LNCaP clone FGC (cell line): ENCODE results near the gene CACNA1B.

Source experiments
- DNase-seq: peaks from one replicate; pipeline ENCODE4 v3.0.0-alpha.2; 2011; ENCODE audit warnings: low read depth
- H3K4me3 ChIP-seq: 2 replicates; pipeline ENCODE4 v1.5.1; 2011; ENCODE audit warnings: mild to moderate bottlenecking, low read depth, low read length, control low read depth
- CTCF ChIP-seq: IDR thresholded peaks from 2 replicates; pipeline ENCODE4 v1.5.1; 2012; ENCODE audit warnings: mild to moderate bottlenecking; ENCODE audit not compliant: control insufficient read depth, insufficient read depth; ENCODE audit errors: extremely low read depth

Gene CACNA1B

DNA sequence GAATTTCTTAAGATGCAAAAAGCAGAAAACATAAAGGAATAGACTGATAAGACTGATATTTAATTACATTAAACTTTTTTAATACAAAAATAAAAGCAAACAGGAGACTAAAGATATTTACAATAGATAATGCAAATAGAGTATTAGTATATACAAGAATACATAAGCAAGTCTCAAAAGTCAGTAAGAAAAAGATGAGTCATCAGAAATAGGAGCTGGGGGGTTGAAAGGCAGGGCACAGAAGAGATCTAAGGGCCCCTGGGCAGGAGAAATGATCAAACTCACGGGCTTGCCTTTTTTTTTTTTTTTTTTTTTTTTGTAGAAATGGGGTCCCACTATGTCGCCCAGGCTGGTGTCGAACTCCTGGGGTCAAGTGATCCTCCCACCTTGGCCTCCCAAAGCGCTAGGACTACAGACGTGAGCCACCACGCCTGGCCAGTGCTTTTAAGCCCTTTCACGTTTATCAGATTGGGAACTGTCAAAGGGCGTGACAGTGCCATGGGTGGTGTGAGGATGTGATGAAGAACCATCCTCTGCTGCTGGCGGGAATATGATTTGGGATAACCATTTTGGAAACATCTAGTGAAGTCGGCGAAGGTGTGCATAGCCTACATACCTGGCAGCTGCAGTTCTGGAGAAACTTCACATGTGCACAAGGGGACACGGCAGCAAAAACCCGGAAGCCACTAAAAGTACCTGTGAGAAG lies 126.1 kb downstream of the CACNA1B start:
- DNase-seq = no peak
- TF ChIP-seq CTCF = no peak
- H3K4me3 ChIP-seq = no peak overlapping the region

- TF ChIP-seq CTCF = no peak
- H3K4me3 ChIP-seq = no peak overlapping the region
- DNase-seq = no peak
Observed at GRCh38 chr9:138006576-138007233, 129.1 kb downstream of the CACNA1B start.

GRCh38 chr9:138007566-138007917 lies 130.0 kb downstream of the CACNA1B start:
- DNase-seq = no peak
- TF ChIP-seq CTCF = no peak
- H3K4me3 ChIP-seq = no peak overlapping the region

- no peak for DNase-seq
- no peak overlapping the region for H3K4me3 ChIP-seq
- no peak for TF ChIP-seq CTCF
Observed at GRCh38 chr9:138007918-138008841, 130.6 kb downstream of the CACNA1B start.

DNA sequence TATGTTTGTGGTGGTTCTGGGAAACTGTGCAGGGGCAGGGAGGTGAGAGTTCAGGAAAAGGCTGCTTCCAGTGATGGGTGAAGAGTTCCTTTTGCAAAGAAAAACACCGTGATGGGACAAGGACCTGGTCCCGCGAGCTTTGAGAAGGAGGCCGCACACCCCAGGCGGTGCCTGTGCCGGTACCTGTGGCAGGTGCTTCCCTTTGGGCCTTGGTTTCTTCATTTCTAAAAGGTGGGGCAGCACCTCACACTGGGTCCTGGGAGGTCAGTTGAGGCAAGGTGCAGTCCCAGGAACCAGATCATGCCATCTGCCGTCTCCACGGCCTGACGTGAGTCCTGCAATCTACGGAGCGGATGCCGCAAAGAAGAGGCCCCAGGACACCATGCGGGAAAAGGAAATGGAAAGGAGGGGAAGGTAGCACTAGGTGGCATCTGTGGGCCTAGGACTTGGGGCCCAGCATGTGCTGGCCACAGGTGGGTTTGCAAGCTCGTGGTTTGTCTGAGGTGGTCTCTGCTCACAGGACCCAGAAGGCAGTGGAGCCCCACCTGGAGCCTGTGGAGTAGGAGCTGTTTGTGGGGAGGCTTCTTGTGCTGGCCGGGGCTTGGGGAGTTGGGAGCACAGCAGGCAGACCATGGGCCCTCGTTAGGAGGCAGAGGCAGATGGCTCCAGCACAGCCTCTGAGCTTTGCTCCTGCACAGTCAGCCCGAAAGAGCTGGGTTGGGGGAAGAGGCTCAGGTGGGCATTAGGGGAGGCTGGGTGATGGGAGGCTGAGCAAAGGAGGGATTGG lies 131.6 kb downstream of the CACNA1B start:
- DNase-seq = no peak
- H3K4me3 ChIP-seq = no peak overlapping the region
- TF ChIP-seq CTCF = no peak

DNA sequence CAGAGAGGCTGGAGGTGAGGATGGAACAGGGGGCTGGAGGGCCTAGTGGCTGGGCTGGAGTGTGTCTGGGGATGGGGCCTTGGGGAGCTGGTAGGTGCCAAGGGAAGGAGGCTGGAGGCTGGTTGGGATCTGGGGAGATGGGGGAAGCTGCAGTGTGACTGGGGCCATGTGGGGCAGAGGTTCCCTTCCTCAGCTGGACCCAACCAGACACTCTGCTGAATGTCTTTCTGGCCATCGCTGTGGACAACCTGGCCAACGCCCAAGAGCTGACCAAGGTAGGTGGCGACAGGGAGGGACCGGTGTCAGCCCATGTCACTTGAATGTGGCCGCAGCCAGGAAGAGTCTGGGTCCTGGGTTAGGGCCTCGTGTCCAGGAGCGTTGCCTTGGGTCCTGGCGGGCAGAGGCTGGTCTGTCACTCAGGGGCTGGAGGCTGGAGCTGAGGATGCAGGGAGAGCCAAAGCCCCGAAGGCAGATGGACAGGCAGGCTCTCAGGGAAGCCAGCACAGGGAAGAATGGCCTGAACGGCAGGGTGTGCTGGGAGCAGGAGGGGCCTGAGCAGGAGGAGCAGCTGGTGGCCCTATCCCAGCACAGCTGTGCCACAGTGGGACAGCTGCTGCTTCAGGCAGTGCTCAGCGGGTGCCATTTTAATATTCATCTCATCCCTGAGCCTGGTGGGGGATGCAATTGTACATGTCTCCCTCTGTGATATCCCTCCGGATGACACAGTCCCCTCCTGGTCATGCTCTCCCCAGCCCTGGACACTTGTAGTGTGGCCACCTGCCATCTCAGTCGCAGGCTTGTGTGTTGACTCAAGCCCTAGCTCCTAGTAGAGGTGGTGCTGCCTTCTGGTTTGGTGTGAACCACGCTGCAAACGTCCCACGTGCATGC lies 132.5 kb downstream of the CACNA1B start:
- no peak for TF ChIP-seq CTCF
- DNase-seq = no peak
- no peak overlapping the region for H3K4me3 ChIP-seq
